Endothelial cell of umbilical vein (primary cell): ENCODE data around the gene KCNJ5.

ENCODE experiments used
- CTCF ChIP-seq, 2 donors: IDR thresholded peaks; 1 replicate in 1 of 2; 2 replicates in 1 of 2; pipeline ENCODE4 v1.5.1; 2011; ENCODE audit warnings: low read length in 2 of 2, mild to moderate bottlenecking in 2 of 2, moderate library complexity in 2 of 2, control low read depth in 1 of 2, inconsistent platforms in 1 of 2, low read depth in 1 of 2; ENCODE audit not compliant: insufficient read depth in 1 of 2; ENCODE audit errors: extremely low read depth in 1 of 2
- EZH2 ChIP-seq: IDR thresholded peaks from 2 replicates; pipeline ENCODE4 v1.6.1; 2012; ENCODE audit warnings: borderline replicate concordance, low read depth, mild to moderate bottlenecking, moderate library complexity, low read length, inconsistent platforms; ENCODE audit not compliant: severe bottlenecking
- MAX ChIP-seq: IDR thresholded peaks from 2 replicates; pipeline ENCODE4 v1.6.1; 2011; ENCODE audit not compliant: insufficient read depth, insufficient read length
- POLR2A ChIP-seq: IDR thresholded peaks from 2 replicates; pipeline ENCODE4 v1.6.1; 2012; ENCODE audit warnings: low read depth, mild to moderate bottlenecking, control low read depth, low read length
- POLR2AphosphoS5 ChIP-seq: IDR thresholded peaks from 2 replicates; pipeline ENCODE4 v1.6.1; 2012; ENCODE audit warnings: low read depth, mild to moderate bottlenecking, control low read depth, low read length, moderate library complexity; ENCODE audit not compliant: insufficient read depth

GRCh38 chr11:128926437-128927107, 35.4 kb downstream of the KCNJ5 start:
- no peak for TF ChIP-seq CTCF (IDR thresholded peaks at IDR 0.05; ENCODE audit: extremely low read depth in 1 of 2, insufficient read depth in 1 of 2, low read depth in 1 of 2, low read length in 2 of 2)
- TF ChIP-seq EZH2, result no peak
- TF ChIP-seq POLR2AphosphoS5, result no peak
- TF ChIP-seq MAX, result no peak
- TF ChIP-seq POLR2A, result no peak
